Hematopoietic multipotent progenitor cell treated with erythropoietin and hydrocortisone succinate and interleukin-3 and kit ligand, for 6 days (in vitro differentiated cells): Measurements from ENCODE around the gene ERLEC1.
"Not testable (repeated sequence)": the region's sequence is repeated elsewhere in the genome, so short reads cannot be mapped to it uniquely, and the experiment has no call there.

Source experiments
- DNase-seq: peaks from one replicate; pipeline ENCODE4 v3.0.0-alpha.2; 2015

Gene ERLEC1

DNA sequence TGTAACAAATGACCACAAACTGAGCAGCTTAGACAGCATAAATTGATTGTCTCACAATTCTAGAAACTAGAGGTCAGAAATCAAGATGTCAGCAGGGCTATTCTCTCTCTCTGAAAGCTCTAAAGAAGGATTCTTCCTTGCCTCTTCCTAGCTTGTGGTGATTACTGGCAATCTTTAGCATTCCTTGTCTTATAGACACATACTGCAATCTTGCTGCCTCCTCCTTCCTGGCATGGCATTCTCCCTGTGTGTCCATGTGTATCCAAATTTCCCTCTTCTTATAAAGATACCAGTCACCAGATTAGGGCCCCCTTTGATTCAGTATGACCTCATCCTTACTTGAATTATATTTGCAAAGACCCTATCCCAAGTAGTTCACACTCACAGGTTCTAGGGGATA lies 2.4 kb upstream of the ERLEC1 start:
- DNase-seq, result no peak

DNA sequence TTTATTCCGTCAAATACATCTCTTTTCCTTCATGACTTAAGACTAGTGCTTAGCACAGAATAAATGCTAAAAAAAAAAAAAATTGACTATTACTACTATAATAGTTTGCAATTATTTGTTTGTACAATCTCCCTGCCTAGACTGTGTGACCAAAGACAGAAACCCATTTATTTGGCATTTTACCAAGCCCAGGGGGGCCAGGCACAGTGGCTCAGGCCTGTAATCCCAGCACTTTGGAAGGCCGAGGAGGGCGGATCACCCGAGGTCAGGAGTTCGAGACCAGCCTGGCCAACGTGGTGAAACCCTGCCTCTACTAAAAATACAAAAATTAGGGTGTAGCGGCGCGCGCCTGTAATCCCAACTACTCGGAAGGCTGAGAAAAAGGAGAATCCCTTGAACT lies 1.5 kb upstream of the ERLEC1 start:
- no peak for DNase-seq

DNA sequence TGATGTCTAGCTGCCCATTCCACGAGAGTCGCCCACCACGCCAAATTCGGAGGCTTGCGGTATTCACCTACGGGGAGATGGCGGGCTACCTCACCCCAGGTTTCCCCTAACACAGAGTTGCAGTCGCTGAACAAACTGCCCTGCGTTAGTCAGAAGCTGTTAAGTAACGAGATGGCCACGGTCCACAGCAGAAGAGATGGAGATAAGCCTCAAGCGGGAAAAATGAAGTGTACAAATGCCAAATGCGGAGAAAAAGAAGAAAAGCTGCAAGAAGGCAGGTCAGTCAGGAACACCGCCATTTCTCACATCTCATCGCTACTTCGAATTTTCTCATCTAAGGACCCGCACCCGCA lies 516 bp upstream of the ERLEC1 start:
- DNase-seq, result peak; percentile 47

DNA sequence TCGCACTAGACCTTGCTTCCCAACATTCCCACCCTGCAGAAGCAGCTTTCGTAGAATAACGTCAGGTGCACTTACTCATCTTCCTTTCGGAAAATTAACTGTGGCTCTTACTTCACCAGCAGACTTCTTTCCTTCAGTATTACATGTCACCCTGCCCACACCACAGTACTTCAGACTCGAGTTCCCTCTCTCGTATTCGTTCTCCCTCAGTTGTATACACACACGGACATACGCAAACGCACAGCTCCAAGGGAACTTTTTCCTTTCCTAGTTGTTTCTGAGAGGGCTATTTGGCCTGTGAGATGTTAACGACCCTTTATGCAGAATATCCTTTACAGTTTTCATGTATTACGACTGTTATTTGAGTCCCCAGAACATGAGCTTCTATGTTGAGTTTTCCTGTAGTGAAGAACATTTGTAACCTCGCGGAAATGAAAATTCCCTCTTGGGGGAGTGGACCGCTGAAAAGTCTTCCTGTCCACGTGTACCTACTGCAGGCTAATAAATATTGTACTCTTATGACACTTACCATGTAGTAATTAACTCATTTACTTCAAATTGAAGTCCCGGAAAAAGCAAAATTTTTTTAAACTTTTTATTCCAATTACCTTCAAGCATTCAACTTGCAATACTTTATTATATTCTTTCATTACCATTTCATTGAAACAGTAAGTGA lies 908 bp downstream of the ERLEC1 start:
- peak; percentile 41 for DNase-seq

DNA sequence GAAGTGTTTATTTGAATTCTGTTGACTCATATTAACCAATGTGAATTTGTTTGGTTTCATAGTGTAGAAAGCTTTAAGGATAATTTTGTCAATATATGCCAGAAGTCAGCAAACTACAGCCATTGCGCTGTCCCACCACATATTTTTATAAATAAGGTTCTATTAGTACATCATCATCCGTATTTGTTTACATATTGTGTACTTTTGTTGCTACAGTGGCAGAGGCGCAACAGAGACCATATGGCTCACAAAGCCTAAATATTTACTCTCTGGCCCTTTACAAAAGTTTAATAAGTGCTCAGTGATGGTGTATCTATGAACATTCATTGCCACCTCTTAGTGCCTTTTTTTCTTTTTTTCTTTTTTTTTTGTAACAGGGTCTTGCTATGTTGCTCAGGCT lies 6.4 kb downstream of the ERLEC1 start:
- DNase-seq, result no peak

DNA sequence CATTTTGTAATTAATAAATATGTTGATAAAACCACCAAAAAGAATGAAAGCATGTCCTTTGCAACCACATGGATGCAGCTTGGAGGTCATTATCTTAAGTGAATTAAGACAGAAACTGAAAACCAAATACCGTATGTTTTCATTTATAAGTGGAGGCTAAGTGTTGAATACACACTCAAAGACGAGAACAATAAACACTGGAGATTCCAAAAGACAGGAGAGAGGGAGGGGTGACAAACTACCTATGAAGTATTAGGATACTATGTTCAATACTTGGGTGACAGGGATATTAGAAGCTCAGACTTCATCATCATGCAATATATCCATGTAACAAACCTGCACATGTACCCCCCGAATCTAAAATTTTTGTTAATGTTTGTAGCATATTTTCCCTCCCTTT lies 7.0 kb downstream of the ERLEC1 start:
- DNase-seq, result no peak

DNA sequence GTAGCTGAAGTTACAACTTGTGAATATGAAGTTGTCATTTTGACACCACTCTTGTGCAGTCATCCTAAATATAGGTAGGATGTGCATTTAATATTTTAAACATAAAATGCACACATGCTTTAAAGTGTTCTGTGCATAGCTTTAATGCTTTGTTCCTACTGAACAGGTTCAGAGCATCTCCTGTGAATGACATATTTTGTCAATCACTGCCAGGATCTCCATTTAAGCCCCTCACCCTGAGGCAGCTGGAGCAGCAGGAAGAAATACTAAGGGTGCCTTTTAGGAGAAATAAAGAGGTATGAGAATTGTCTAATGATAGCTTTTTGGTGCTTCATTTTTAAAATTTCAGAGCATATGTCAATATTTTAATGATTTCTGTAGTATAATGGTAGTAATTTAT lies 14.7 kb downstream of the ERLEC1 start:
- no peak for DNase-seq

DNA sequence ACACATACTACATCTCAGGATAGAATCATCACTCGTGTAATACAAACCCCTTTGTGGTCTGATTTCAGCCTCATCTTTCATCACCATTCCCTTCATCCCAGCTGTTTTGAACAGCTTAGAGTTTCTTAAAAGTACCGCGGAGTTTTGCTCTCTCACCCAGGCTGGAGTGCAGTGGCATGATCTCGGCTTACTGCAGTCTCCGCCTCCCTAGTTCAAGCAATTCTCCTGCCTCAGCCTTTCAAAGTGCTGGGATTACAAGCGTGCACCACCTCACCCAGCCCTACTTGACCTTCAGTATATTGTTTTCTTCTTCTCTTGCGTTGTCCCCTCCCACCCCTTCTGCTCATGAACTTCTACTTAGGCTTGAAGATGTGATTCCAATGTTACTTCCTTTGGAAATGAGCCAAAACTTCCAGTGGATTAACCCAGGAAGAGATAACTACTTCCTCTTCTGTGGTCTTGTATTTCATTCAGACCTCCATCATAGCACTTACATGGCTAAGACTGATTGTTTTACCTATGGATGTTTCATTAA lies 15.8 kb downstream of the ERLEC1 start:
- no peak for DNase-seq

DNA sequence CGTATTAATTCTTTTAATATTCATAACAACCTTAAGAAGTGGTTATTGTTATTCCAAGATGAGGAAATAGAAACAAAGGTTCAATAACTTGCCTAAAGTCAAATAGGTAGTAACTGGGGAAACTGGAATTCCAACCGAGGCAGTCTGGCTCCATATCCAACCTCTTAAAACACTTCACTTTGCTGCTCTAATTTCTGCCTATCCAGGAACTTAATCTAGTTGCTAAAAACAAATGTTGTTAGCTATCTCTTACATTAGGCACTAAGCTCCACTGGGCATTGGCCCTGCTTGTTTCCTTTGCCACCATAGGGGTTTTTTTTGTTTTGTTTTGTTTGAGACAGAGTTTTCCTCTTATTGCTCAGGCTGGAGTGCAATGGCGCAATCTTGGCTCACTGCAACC lies 24.8 kb downstream of the ERLEC1 start:
- DNase-seq, result no peak

DNA sequence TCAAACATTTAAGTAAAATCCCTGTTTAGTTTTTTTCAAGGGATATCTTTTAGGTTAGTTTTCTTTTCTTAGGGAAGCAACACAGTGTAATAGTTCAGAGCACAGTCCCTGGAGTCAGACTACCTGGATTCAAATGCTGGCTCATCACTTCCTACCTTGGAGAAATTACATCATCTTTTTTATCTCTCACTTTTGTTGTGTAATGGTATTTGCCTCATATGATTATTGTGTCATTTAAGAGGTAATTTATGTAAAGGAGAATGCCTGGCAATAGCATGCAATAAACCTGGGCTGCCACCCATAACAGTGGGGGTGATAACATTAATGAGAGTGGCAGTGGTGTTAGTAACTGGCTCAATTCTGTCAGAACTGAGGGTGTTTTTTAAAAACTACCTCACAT lies 26.3 kb downstream of the ERLEC1 start:
- no peak for DNase-seq

DNA sequence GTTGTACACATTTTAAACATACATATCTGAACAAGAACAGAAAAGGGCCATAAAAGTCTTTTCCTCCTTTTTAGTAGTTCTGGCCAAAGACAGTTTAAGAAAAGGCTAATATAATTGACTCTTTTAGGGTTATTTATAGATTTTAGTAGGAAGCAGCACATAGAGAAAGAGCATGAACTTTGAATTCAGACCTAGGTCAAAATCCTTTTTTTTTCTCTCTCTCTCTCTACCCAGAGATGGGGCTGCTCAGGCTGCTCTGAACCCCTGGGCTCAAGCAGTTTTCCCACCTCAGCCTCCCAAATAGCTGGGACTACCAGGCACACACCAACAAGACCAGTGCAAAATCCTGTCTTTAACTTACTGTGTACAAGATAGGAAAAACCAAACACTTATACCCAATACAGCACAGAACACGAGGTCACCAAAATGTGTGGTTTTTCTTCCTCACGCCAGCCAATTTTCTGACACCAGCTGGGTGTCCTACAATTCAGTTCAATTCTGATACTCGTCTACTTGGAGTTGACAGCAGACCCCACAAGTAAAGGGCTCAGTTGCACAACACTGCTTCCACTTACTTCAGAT lies 32.1 kb downstream of the ERLEC1 start:
- DNase-seq, result no peak

DNA sequence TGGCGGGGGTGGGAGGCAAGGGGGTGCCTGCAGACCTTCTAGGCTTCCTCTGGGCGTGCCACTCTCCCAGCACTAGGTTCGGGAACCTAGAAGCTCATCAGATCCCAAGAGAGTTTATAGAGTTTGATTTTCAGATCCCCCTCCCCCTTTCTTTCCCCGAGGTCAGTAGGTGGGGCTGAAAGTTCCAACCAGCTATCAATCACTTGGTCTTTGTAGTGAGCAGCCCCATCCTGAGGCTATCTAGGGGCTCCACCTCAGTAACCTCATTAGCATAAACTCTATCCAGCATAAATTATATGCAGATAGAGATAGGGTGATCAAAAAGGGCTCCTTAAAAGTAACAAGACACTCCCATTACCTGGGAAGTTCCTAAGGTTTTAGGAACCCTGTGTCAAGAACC lies 32.8 kb downstream of the ERLEC1 start:
- no peak for DNase-seq

DNA sequence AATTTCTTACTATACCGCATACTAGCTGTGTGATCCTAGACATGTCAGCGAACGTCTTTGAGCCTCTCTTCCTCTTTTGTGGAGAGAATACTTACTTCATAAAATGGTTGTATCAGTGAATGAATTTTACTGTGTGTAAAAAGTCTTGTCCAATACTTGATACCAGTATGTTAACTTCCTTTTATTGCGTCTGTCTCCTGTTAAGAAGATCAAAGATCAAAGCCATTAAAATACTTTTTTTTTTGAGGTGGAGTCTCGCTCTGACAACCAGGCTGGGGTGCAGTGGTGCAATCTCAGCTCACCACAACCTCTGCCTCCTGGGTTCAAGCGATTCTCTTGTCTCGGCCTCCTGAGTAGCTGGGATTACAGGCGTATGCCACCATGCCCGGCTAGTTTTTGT lies 33.2 kb downstream of the ERLEC1 start:
- no peak for DNase-seq

DNA sequence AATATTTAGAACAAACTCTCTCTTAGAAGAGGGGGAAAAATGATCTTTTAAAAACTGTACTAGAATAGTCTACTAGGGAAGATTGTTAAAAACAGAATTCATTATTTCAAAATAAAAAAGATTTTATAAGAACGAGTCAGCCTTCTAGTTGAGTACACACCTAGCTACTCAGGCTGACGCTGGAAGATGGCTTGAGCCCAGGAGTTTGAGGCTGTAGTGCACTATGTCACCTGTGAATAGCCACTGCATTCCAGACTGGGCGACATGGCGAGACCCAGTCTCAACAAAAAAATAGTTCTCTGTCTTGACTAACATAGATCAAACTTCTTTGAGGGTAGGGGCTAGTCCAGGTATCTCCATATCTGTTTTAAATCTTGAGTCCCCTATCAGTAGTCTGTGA lies 33.9 kb downstream of the ERLEC1 start:
- DNase-seq, result no peak

DNA sequence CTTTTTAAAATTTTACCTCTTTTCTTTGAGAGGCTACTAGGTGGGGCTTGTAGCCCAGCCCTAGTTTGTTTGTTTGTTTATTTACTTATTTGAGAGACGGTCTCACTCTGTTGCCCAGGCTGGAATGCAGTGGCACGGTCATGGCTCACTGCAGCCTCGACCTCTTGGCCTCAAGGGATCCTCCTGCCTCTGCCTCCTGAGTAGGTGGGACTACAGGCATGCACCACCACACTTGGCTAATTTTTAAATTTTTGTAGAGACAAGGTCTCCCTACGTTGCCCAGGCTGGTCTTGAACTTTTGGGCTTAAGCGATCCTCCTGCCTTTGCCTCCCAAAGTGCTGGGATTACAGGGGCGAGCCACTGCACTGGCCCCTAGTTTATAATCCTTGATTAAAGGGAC lies 35.0 kb downstream of the ERLEC1 start:
- DNase-seq, result no peak

DNA sequence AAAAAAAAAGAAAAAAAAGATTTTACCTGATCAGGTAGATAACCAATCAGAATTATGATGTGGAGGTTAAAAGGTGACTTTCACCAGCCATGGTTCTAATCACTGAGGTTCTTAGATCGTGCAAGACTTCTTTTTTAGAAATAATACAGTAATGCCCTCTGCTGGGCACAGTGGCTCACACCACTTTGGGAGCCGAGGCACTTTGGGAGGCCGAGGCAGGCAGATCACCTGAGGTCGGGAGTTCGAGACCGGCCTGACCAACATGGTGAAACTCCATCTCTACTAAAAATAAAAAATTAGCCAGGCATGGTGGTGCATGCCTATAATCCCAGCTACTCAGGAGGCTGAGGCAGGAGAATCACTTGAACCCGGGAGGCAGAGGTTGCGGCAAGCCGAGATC lies 36.8 kb downstream of the ERLEC1 start:
- DNase-seq, result peak; percentile 48

DNA sequence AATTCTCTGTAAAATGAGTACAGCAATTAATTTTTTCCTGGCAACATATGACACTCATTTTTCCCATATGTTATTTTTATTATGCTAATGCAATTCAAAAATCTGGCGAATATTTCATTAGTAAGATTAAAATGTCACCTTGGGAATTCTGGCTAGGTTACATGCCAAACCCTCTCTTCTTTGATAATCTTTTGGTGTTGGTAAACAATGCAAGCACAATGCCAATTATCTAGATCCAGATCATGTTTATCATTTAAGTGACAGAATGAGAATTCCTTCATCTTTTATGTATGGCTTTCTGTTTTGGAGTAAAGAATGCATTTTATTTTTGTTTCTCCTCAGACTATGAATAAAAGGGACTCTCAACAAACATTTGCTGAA lies 39.2 kb downstream of the ERLEC1 start:
- DNase-seq, result no peak

DNA sequence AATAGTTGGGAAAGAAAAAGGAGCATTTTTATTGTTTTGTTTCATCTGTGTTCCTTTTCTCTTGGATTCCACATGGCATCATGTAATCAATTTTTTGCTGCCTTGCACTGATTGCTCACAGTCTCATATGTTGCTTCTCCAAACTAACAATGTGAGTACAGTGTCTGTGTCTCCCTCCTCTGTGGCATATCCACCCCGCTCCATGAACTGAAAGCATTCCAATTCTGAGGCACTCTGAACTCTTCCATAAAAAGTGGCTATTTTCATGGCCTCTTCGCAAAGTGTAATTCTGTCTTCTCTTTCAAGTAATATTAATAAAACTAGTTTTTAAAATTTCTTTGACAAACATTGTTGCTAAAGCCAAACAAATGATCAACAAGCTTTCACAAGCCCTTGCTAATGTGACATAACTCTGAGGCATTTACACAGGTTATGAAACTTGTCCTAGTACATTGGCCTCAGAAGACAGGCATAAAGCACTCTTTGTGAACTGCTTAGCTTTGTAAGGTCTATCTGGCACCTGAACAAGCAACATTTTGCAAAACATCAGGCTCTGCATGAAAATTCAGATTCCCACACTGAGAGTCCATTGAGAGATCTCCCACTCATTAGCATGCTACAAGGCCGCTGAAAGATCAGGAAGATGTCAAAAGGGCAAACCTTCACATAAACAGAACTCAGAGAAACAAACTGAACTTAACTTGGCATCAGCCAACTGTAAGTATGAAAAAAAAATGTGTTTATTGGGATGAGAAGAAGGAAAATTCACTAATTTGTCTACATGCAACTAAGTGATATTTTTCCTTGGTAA lies 39.9 kb downstream of the ERLEC1 start:
- DNase-seq, result no peak

DNA sequence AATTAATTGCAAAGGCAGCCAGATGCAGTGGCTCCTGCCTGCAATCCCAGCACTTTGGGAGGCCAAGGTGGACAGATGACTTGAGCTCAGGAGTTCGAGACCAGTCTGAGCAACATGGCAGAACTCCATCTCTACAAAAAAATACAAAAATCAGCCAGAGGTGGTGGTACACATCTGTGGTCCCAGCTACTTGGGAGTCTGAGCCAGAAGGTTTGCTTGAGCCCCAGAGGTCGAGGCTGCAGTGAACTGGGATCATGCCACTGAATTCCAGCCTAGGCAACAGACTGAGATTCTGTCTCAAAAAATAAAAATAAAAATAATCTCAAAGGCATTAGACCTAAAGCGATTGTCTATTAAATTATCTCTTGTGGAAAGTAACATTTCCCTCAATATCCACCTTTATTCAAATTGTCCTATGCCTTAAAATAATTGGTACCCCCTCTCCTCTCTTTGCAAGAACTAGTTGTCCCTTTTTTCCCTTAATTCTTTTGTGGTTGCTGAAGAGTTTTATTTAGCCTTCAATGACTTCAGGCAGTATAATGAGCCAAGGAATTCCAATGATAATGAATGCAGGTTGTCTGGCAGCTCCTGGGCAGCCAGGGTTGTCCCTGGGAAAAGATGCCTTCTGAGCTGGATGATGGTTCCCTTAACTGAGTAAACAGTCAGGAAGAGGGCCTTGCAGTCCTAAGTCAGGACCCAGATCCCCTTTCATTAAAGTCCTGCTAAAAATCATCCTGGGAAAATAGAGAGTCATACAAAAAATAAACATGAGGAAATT lies 40.7 kb downstream of the ERLEC1 start:
- no peak for DNase-seq

DNA sequence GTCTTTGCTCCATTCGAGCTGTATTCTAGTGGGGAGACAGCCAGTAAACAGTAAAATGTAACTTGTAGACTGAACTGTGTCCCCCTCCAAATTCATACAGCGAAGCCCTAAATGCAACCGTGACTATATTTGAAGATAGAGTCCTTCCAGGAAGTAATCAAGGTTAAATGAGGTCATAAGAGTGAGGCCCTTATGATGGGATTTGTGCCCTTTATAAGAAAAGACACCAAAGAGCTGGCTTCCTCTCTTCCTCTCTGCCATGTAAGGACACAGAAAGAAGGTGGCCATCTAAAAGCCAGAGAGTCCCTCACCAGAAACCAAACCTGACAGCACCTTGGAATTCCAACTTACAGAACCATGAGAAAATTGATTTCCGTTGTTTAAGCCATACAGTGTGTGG lies 41.5 kb downstream of the ERLEC1 start:
- no peak for DNase-seq

DNA sequence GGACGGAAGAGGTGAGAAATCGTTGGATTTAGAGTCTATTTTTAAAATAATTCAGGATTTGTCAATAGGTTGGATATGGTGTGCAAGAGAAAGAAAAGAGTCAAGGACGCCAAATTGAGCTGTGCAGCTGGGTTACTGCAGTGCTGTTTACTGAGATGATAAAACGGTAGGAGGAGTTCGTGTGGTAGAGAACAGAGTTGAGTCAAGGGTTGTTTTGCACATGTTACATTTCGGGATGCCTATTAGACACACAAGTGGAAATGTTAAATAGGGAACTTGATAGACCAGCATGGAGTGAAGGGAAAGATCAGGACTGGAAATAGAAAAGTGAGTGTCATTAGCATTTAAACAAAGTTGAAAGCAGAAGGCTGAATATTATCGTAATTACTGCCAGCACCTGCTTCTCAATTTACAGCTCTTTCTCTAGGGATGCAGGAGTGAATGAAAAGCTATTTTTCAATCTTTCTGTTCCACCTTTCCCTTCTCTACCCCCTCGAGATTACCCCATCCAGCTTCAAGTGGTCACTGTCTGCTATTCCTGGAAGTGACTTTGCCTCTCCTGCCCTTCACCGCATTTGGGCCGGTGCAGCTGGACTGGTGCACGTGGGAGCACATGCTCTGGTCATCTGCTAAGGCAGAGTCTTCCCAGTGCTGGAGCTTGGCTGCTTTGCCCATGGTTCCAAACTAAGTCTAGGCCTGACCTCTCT lies 42.6 kb downstream of the ERLEC1 start:
- DNase-seq, result no peak

DNA sequence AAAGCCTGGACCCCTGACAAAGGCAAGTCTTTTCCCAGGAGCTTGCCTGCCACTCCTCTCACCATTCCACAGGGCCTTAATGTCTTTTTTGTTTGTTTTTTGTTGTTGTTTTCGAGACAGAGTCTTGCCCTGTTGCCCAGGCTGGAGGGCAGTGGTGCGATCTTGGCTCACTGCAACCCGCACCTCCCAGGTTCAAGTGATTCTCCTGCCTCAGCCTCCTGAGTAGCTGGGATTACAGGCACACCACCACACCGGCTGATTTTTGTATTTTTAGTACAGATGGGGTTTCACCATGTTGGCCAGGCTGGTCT lies 43.1 kb downstream of the ERLEC1 start:
- DNase-seq, result not testable (repeated sequence)

DNA sequence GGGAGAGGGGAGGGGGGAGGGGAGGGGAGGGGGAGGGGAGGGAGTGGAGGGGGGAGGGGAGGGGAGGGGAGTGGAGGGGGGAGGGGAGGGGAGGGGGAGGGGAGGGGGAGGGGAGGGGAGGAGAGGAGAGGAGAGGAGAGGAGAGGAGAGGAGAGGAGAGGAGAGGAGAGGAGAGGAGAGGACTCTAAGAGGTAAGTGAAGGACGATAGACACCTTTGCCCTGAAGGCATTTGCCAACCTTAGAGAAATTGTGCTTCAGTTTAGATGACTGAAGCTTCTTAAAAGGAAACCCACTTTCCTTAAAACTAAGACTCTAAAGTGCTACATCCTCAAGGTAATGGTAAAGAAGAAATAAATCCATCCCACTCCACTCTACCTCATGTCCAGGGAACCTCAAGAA lies 53.7 kb downstream of the ERLEC1 start:
- no peak for DNase-seq
